GM19099 (cell line): ENCODE results near the gene ATP6V1G3.

Experiments
- POLR2A ChIP-seq: IDR thresholded peaks from 3 replicates; pipeline ENCODE4 v1.6.1; 2011; ENCODE audit warnings: low read depth; ENCODE audit not compliant: insufficient read length; ENCODE audit errors: extremely low read depth

ATP6V1G3 gene

DNA sequence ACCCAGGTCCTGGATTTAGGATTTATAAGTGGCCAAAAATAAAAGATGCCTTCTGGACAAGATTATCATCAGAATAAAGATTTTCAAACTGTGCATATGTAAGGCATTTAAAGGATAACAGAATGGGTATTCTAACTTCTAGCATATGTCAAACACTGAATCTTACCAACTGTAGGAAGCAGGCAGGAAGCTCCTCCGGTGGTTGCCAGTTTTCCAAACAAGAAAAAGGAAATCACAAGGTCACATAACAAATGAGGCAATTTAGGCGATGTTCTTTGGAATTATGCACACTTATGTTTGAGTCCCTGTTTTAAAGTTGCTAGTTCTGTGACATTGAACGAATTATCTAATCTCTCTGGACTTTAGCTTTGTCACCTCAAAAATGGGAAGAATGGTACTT lies 48.9 kb downstream of the ATP6V1G3 start:
- no peak for TF ChIP-seq POLR2A

DNA sequence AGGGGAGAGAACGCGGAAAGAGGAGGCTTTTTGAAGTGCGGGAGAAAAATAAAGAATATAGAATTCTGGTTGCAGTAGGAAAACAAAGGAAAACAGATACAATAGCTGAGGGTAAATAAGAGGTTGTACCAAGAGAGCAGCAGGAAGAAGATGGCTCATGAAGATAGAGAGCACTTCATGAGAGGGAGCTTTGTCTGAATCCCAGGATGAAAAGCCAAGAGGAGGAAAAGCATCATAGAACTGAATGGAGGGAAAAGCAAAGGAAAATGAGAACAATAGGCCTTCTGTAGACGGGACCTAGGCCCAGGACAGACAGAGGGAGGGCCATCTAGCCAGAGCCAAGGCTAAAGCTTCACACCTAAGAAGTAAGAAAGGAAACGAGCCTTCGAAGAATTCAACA lies 49.5 kb downstream of the ATP6V1G3 start:
- TF ChIP-seq POLR2A, result no peak

DNA sequence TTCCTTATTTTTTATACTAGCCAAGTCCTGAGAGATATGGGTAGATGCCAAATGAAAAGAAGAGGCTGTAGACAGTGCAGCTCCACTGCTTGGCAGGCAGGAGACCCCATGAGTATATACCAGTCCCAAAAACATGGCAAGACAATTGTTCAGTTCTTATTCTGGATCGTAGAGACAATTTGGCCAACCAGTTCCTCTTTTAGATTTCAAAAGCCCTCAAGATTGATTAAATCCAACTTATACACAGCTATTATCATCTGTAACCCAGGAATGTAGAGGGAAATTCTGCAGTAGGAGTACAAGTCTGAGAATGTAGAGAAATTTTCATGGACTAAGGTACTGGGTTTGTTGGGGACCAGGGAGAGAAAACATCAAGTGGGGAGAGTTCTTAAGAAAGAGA lies 50.3 kb downstream of the ATP6V1G3 start:
- no peak for TF ChIP-seq POLR2A

DNA sequence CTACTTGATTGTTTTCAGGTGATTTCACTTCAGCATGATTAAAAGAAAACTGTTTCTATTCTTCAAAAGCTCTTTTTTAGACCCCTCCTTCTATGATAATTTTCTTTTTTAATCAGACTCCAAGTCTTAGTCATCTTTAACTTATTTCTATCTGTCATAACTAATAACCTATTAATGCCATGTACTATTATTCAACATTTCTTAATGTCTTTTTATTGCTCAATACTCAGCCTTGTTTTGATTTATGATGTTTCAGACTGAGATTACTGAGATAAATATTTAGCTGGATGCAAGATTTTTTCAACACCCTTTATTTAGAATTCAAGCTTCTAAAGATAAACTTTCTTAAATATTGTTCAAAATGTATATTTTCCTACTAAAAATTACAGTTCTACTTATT lies 53.6 kb downstream of the ATP6V1G3 start:
- TF ChIP-seq POLR2A, result no peak

DNA sequence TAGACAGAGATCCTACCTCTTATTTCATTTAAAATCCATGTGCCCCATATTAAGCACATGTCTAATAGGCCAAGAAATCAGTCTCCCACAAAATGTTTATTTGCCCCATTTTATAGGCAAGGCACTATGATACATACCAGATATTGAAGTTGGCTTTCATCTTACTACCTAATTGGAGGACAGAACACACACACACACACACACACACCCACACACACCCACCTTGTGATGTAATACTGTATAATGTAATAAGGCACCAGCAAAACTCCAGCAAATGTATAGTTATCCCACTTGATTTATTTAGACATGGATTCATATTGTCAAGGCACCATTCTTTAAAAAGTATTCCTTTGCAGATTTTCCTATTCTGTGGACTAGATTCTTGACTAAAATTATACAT lies 56.8 kb downstream of the ATP6V1G3 start:
- no peak for TF ChIP-seq POLR2A

DNA sequence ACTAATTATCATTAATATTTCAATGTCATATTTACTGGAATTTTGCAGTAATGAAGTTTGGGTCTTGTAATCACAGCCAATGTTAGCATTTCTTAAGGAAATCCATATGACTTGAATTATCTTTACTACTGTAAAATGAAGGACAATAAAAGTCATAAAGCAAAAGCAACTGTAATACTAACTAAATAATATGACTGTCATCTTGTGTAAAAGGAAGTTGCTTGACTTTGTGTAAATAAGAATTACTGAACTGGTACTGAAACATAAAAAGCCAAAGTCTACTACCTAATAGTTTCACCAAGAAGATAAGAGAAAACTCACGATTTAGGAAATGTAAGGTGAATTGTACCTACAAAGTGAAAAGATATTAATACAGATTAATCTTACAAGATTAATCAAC lies 57.5 kb downstream of the ATP6V1G3 start:
- TF ChIP-seq POLR2A, result no peak

DNA sequence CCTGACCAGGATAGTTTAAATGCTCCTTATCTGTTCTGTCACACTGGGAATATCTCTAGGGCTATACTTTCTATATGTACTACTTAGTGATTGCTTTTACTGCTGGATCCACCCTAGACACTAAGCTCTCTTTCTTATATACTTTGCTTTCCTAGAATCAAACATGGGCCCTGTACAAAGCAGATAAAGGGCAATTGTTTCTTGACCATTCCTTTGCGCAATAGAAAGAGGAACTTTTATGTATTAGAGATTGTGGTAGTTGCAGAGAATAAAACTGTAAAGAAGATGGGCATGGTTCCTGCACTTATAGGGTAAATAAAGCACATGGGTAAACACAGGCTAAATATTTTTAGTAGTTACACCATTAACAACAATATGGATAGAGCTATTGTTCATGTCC lies 58.8 kb downstream of the ATP6V1G3 start:
- no peak for TF ChIP-seq POLR2A

DNA sequence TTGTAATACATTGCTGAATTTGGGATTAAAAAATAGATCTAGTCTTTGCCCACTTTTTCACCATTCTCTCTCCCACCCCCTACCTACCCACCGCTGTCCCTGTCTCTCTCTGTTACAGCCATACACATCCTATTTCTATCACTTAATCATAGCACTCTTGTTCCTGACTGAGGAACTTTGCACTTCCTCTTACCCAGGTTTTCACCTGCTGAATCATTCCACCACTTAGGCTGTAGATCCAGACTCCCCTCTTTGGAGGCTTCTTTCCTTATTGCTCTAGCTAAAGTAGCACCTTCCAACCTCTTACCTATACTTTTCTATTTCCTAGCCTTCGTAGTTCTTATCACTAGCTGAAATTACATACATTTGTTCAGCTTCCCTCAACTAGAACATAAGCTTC lies 59.6 kb downstream of the ATP6V1G3 start:
- no peak for TF ChIP-seq POLR2A
